ENCODE measurements around the gene SSU72. TPM values are rescaled to one million over a fixed set of nuclear protein-coding genes. Genes with fewer than 3 reads are reported as not detected.

SSU72 gene
- total RNA-seq, 1 donor from 2014 or later: 134 TPM

DNA sequence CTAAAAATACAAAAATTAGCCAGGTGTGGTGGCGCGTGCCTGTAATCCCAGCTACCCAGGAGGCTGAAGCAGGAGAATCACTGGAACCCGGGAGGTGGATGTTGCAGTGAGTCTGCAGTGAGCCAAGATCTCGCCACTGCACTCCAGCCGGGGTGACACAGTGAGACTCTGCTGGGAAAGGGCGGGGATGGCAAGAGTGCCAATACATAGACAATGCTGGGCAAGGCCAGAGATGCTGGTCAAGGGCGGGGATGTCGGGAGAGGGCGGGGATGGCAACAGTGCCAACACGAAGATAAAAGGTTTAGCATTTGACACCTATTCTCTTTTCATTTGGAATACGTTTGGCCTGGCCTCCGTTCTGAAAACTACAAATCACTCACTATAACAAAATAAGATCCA, 11.0 kb downstream of the SSU72 start:
- Mint-ChIP-seq H3K4me3 (no peak overlapping the region), H3K36me3 (ENCODE audit: low read depth) (peaks cover 16% of the 10 kb centered on the region), H3K27ac (ENCODE audit: unreplicated experiment) (no peak overlapping the region), H3K27me3 (ENCODE audit: low read depth) (no peaks in the 10 kb centered on the region), H3K4me1 (peaks cover 13% of the 10 kb centered on the region), H3K9me3 (no peaks in the 10 kb centered on the region)
- TF ChIP-seq, protein P1, sequence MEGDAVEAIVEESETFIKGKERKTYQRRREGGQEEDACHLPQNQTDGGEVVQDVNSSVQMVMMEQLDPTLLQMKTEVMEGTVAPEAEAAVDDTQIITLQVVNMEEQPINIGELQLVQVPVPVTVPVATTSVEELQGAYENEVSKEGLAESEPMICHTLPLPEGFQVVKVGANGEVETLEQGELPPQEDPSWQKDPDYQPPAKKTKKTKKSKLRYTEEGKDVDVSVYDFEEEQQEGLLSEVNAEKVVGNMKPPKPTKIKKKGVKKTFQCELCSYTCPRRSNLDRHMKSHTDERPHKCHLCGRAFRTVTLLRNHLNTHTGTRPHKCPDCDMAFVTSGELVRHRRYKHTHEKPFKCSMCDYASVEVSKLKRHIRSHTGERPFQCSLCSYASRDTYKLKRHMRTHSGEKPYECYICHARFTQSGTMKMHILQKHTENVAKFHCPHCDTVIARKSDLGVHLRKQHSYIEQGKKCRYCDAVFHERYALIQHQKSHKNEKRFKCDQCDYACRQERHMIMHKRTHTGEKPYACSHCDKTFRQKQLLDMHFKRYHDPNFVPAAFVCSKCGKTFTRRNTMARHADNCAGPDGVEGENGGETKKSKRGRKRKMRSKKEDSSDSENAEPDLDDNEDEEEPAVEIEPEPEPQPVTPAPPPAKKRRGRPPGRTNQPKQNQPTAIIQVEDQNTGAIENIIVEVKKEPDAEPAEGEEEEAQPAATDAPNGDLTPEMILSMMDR (conservative IDR thresholded peaks at IDR 0.05): no peak
- DNase-seq (ENCODE audit: low read depth, low spot score): no peak

DNA sequence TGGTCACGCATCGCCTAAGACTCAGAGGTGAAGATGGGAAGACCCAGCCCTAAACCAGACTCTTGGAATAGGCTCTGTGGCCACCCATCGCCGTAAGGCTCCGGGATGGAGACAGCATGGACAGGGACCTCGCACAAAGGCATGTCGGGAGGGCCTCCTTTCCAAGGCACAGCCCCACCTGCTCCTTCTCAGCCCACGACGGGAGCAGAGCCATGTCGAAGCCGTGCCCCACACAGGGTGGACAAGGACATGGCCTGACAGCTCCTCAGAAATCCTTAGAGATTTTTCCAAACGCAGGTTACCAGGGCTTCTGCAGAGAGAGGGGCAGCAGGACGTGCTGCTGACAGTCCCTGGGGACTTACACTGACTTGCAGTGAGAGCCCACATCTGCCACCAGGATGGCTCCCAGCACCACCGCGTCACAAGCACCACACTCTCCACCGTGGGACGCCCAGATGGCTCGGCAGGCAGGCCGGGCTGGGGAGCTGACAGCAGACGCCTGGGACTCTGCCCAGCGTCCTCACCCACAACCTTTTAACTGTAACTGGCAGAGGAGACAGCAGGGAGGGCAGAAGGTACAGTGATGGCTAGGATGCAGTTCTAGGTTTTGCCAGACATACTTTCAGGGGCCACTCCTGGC, 12.0 kb downstream of the SSU72 start:
- TF ChIP-seq, protein P1 (conservative IDR thresholded peaks at IDR 0.05): no peak
- Mint-ChIP-seq H3K36me3 (ENCODE audit: low read depth) (peaks cover 16% of the 10 kb centered on the region), H3K9me3 (no peaks in the 10 kb centered on the region), H3K27me3 (ENCODE audit: low read depth) (no peaks in the 10 kb centered on the region), H3K27ac (ENCODE audit: unreplicated experiment) (no peak overlapping the region), H3K4me1 (peaks cover 15% of the 10 kb centered on the region), H3K4me3 (no peak overlapping the region)
- DNase-seq (ENCODE audit: low read depth, low spot score): no peak

DNA sequence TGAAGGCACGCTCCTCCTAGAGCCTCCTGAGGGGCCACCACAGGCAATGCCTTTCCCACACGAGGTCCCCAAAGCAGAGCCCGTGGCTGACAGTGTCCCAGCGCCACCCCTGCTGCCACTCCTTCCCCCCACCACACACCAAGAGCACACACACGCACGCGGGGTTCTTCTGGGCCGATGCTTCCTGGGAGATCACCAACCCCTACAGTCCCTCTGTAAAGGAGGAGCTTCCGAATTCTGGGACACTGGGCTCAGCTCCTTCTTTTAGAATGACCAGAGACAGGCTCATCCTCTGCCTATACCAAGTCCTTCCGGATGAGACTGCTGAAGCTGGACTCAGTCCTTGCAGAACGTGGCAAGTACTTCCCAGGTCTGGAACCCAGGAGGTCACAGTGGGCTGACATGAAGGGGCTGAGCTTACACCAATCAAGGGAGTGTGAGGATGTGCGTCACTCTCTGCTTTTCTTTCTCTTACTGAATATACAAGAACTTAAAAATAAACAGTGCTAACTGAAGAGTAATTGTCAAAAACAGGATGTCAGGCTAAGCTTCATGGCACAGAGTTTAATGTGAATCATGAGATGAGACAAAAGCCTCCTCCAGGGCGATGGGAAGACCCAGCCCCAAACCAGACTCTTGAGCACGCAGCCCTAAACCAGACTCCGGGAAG, 12.7 kb downstream of the SSU72 start:
- no peak overlapping the region for H3K27ac Mint-ChIP-seq (ENCODE audit: unreplicated experiment)
- H3K4me1 Mint-ChIP-seq: peaks cover 8% of the 10 kb centered on the region
- H3K4me3 Mint-ChIP-seq: no peak overlapping the region
- DNase-seq (ENCODE audit: low read depth, low spot score): no peak
- H3K27me3 Mint-ChIP-seq (ENCODE audit: low read depth): no peaks in the 10 kb centered on the region
- TF ChIP-seq, protein P1 (conservative IDR thresholded peaks at IDR 0.05): no peak
- peaks cover 16% of the 10 kb centered on the region for H3K36me3 Mint-ChIP-seq (ENCODE audit: low read depth)
- no peaks in the 10 kb centered on the region for H3K9me3 Mint-ChIP-seq

DNA sequence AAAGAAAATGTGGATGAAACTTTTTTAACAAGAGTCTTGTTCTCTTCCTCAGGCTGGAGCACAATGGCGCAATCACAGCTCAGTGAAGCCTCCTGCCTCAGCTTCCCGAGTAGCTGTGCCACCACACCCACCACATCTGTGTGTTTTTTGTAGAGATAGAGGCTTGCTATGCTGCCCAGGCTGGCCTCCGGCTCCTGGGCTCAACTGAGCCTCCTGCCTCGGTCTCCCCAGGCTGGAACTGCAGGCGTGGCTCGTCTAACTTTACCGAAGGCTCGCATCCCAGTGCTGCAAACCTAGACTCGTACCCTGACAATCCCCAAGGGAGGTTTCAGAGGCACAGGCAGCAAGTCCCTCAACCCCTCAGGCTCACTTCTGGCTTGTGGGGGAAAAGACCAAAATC, 14.5 kb downstream of the SSU72 start:
- TF ChIP-seq, protein P1 (conservative IDR thresholded peaks at IDR 0.05): no peak
- Mint-ChIP-seq H3K9me3 (no peaks in the 10 kb centered on the region), H3K36me3 (ENCODE audit: low read depth) (peaks cover 13% of the 10 kb centered on the region), H3K4me1 (peaks cover 15% of the 10 kb centered on the region), H3K4me3 (no peak overlapping the region), H3K27me3 (ENCODE audit: low read depth) (no peaks in the 10 kb centered on the region), H3K27ac (ENCODE audit: unreplicated experiment) (no peak overlapping the region)
- no peak for DNase-seq (ENCODE audit: low read depth, low spot score)

DNA sequence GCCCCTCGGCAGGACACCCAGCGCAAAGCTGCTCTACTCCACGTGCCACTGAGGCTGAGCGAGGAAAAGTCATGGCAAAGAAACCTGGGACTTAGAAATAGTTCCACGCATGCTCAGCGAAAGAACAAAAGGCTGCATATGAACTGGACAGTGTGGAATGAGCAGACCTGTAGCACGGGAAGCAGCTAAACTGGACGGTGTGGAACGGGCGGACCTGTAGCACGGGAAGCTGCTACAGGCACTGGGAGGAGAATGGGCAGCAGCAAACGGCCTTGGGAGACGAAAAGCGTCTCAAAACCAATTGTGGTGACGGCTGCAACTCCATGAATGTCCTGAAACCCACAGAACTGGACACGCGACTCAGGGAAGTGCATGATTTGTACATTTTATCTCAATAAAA, 15.6 kb downstream of the SSU72 start:
- TF ChIP-seq, protein P1 (conservative IDR thresholded peaks at IDR 0.05): no peak
- Mint-ChIP-seq H3K36me3 (ENCODE audit: low read depth) (peaks cover 4% of the 10 kb centered on the region), H3K9me3 (no peaks in the 10 kb centered on the region), H3K27me3 (ENCODE audit: low read depth) (peaks cover 2% of the 10 kb centered on the region), H3K27ac (ENCODE audit: unreplicated experiment) (no peak overlapping the region), H3K4me1 (peaks cover 16% of the 10 kb centered on the region), H3K4me3 (peak overlapping the region; percentile 14)
- no peak for DNase-seq (ENCODE audit: low read depth, low spot score)
